AG04450 (cell line): ENCODE data around the gene AGMO. TPM values are rescaled to one million over a fixed set of nuclear protein-coding genes. Genes with fewer than 3 reads are reported as not detected.

Experiments used
- CTCF ChIA-PET: fragments of 300-600, 350-600 bp; formaldehyde crosslinking; extraction: SDS; loops from one replicate; lab custom pipeline; 2022; ENCODE audit warnings: antibody characterized with exemption, inconsistent platforms; lab: Charles Lee
- POLR2A ChIA-PET: fragments of 350-600 bp; formaldehyde crosslinking; extraction: SDS; loops from one replicate; lab custom pipeline; 2021; ENCODE audit warnings: antibody characterized with exemption, inconsistent platforms; lab: Yijun Ruan, JAX
- DNase-seq: peaks from one replicate; pipeline ENCODE4 v3.0.0-alpha.2; 2011; ENCODE audit warnings: low read depth, low spot score
- H3K27ac ChIP-seq: one replicate; pipeline ENCODE4 v1.5.1; 2012; ENCODE audit warnings: low read depth, low read length, control low read depth
- H3K27me3 ChIP-seq: one replicate; pipeline ENCODE4 v1.6.0; 2012; ENCODE audit warnings: low read length; ENCODE audit not compliant: control insufficient read depth, insufficient read depth
- H3K4me3 ChIP-seq: 2 replicates; pipeline ENCODE4 v1.5.1; 2011; ENCODE audit warnings: mild to moderate bottlenecking, low read depth, low read length, control low read depth
- H3K9me3 ChIP-seq: 2 replicates; pipeline ENCODE4 v1.5.1; 2012; ENCODE audit warnings: low read length; ENCODE audit not compliant: control insufficient read depth, insufficient read depth
- polyA plus RNA-seq: library from polyadenylated mRNA; depleted of rRNA; stranded (reverse); fragments of >200 nt; gene quantifications from 2 replicates; pipeline ENCODE4 v1.2.3, GENCODE V29; 2011
- TF ChIP-seq, protein P1 (sequence below): IDR thresholded peaks from 2 replicates; pipeline ENCODE4 v1.5.1; 2011; ENCODE audit warnings: low read depth, low read length, control low read depth, inconsistent platforms

AGMO gene
- polyA plus RNA-seq, 1 experiment = 0.10 TPM

DNA sequence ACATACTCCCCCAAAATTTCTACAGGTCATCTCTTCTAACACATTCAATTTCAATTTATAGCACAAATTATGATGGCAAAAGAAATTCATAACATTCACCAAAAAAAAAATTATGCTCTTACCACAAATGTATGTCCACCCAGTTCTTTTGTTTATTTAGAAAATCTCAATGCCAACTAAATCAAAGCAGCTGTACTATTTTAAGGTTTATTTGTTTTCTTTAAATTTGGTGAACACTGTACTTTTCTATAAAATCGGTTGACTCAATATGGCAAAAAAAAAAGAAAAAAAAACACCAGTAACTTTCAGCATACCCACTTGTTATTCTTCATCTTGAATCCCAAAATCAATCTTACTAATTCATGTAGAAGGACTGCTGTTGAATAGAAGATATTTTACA lies 225.7 kb downstream of the AGMO start:
- no peak for DNase-seq
- TF ChIP-seq, protein P1, sequence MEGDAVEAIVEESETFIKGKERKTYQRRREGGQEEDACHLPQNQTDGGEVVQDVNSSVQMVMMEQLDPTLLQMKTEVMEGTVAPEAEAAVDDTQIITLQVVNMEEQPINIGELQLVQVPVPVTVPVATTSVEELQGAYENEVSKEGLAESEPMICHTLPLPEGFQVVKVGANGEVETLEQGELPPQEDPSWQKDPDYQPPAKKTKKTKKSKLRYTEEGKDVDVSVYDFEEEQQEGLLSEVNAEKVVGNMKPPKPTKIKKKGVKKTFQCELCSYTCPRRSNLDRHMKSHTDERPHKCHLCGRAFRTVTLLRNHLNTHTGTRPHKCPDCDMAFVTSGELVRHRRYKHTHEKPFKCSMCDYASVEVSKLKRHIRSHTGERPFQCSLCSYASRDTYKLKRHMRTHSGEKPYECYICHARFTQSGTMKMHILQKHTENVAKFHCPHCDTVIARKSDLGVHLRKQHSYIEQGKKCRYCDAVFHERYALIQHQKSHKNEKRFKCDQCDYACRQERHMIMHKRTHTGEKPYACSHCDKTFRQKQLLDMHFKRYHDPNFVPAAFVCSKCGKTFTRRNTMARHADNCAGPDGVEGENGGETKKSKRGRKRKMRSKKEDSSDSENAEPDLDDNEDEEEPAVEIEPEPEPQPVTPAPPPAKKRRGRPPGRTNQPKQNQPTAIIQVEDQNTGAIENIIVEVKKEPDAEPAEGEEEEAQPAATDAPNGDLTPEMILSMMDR = no peak
- ChIA-PET POLR2A (no interaction called here), CTCF (no interaction called here)
- Histone ChIP-seq H3K4me3 (no peak overlapping the region), H3K9me3 (no peaks in the 10 kb centered on the region), H3K27ac (no peak overlapping the region), H3K27me3 (no peaks in the 10 kb centered on the region)

DNA sequence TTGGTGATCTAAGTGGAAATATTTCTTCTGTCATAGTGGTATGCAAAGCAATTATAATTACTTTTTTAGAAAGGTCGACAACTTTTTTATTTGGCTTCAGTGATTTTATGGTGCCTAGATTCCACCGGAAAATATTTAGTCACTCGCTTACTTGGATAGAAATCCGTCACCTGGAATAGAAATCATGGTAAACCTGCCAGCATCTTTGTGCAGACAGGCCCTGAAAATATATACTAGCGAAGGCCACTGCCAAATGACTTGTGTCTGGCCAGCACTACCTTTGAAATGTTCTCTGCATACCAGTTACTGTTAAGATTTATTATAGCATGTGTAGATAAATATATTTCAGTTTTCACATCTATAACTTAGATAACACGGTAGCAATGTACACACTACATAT lies 226.4 kb downstream of the AGMO start:
- Histone ChIP-seq H3K27me3 (no peaks in the 10 kb centered on the region), H3K4me3 (no peak overlapping the region), H3K9me3 (no peaks in the 10 kb centered on the region), H3K27ac (no peak overlapping the region)
- POLR2A ChIA-PET = no interaction called here
- CTCF ChIA-PET = interaction anchor here (1.3 to 1.5 kb wide), 2 partner anchors 384 to 386 kb away, joined by 4 to 10 read pairs; no protein-coding TSS in a partner anchor
- TF ChIP-seq, protein P1 = no peak
- no peak for DNase-seq

DNA sequence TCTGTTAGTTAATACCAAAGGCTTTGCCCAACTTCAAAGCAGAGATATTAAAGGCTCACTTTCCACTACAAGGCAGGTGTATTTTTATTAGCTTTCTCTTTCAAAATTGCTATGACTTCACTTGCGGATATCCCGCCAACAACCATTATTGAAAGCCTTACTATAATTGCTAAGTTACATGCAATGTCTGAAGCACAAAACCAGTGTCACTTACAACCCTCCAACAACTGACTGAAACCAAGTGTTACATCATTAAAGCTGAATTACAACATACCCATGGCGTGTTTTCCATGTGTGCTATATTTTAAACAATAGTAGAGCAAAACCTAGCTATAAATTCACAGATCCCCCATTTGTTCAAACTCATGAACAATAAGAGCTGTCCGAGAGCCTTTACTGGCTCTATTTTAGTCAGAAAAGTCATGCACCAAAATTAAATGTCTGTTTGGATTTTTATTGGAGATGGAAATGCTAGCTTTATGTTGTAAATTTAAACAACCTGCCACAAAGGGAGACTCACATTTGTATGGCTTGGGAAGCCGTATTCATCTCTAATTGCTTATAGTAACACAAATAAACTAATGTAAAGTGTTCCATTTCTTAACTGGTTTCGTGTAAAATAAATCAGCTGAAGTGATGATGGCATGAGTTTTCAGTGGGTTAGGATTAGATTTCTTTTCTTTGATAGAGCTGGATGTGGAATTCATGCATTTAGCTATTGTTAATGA lies 227.1 kb downstream of the AGMO start:
- TF ChIP-seq, protein P1 = no peak
- H3K27me3 ChIP-seq = no peaks in the 10 kb centered on the region
- no peak for DNase-seq
- no peak overlapping the region for H3K27ac ChIP-seq
- CTCF ChIA-PET = interaction anchor here (0.9 to 1.5 kb wide), 3 partner anchors 11 to 386 kb away, joined by 3 to 10 read pairs (median 4); no protein-coding TSS in a partner anchor
- no peak overlapping the region for H3K4me3 ChIP-seq
- POLR2A ChIA-PET = no interaction called here
- no peaks in the 10 kb centered on the region for H3K9me3 ChIP-seq

DNA sequence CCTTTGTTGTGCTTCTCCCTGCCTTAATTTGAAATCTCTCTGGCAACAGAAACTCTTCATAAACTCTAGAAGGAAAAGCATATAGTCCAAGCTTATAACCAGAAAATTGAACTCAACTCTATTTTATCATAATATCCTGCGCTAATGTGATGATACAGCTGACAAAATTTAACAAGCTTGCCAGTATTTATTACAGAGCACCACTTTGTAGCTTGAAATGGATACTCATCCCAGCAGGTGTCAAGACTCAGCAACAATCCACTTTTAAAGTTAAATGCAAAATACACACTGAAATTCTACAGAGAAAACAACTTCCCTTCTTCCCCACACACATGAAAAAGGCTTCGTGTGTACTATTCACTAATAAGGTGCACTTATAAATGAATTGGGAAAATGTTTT lies 228.9 kb downstream of the AGMO start:
- CTCF ChIA-PET = no interaction called here
- POLR2A ChIA-PET = no interaction called here
- TF ChIP-seq, protein P1 = no peak
- Histone ChIP-seq H3K27me3 (no peaks in the 10 kb centered on the region), H3K9me3 (no peaks in the 10 kb centered on the region), H3K4me3 (no peak overlapping the region), H3K27ac (no peak overlapping the region)
- DNase-seq = no peak

DNA sequence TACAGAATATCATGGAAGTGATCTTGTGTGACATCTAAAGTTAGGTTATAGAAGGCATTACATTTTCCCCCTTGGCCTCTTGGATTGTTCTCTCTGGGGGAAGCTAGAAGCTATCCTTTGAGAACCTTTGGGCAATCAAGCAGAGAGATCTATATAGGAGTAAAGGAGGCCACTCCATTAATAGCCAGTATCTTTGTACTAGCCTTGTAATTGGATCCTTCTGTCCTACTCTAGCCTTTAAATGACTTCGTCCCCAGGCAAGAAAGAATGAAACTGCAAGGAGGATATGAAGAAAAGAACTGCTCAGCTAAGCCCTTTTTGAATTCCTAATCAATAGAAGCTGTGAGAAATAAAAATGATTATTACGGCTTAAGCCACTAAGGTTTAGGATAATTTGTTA lies 230.9 kb downstream of the AGMO start:
- POLR2A ChIA-PET = no interaction called here
- CTCF ChIA-PET = no interaction called here

More for the DNA sequence above, 230.9 kb downstream of the AGMO start:
- TF ChIP-seq, protein P1 = no peak
- Histone ChIP-seq H3K27ac (no peak overlapping the region), H3K4me3 (no peak overlapping the region), H3K27me3 (no peaks in the 10 kb centered on the region), H3K9me3 (no peaks in the 10 kb centered on the region)
- no peak for DNase-seq
